Middle frontal gyrus (tissue), 1 donor: ENCODE measurements around the gene RBM26.
"Not testable (repeated sequence)": the region's sequence is repeated elsewhere in the genome, so short reads cannot be mapped to it uniquely, and the experiment has no call there.

ENCODE experiments used
- DNase-seq: peaks from one replicate; pipeline ENCODE4 v3.0.0-alpha.2; 2015; ENCODE audit warnings: low spot score; ENCODE audit errors: extremely low spot score

RBM26 gene

DNA sequence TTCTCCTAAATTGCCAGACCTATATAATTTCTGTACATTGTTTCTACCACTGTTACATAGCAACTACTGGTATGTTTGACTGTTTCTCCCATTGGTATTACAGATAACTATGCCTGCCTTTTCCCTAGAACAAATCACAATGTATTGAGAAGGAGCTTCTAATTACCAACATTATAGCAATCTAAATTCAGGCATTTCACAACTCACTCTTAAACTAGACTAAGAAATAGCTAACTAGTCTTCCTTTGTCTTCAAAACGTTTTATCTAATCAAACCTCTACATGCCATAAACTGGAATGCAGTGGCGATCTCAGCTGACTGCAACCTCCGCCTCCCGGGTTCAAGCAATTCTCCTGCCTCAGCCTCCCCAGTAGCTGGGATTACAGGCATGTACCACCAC lies 18.2 kb downstream of the RBM26 start:
- DNase-seq, result no peak

DNA sequence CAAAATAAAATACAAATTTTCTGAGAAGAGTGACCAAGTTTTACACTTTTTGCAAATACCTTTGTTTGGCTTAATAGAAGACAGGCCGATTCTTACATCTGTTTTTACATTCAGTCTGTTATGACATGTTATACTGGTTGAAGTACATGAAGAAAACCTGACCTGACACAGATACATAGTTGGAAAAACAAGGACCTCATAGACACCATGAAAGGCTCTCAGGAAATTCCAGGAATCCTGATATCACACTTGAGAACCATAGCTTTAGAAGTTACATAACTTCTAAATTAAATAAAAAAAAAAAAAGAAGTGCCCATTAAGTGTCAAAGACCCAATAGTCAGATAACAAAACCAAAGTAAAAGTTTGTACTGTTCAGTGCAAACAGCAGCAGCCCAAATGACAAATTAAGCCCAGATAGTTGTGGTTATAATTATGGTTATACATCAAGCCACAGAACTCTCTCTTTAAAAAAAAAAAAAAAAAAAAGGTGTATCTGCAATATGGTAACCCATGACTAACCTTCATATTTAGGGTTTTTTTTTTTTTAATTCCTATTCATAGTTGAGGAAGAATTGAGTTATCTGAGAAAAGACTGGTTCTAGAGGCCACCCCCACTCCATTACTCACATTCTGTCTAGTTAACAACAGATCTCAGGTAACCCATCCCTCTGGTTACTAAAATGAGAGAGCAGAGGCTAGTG lies 19.8 kb downstream of the RBM26 start:
- DNase-seq, result no peak

DNA sequence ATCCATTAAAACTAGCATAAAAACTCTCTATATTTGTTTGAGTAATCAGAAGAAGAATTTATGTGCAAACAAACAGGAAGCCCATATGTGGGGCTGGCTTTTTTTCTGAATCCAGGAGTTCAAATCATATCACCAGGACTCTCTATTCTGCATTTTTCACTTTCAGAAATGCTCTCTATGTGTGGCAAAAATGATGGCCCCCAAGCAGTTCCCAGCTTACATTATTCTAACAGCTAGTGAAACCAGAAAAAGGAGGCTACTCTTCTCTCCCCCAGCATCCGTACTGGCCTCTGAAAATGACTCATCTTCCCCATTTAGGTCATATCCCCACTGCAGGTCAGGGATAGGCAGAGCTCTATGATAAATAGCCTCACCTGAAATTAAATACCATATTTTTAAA lies 20.4 kb downstream of the RBM26 start:
- DNase-seq, result no peak

DNA sequence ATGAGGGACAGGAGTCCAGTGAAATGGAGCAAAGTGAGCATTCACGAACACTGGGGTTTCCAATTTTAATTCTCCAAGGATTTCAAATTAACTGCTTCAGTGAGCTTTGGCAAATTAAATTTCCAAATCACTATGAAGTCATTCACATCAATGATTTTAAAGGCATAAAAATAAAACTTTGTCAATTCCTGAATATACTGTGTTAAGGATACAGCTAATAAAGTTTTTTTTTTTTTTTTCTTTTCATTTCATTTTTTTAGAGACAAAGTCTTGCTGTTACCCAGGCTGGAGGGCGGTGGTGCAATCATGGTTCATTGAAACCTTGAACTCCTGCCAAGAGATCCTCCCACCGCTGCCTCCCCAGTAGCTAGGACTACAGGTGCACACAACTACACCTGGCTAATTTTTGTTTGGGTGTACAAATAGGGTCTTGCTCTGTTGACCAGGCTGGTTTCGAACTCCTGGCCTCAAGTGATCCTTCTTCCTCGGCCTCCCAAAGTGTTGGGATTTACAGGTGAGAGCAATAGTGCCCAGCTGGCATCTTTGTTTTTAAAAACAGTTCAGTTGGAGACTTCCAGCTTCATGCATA lies 21.9 kb downstream of the RBM26 start:
- DNase-seq, result no peak

DNA sequence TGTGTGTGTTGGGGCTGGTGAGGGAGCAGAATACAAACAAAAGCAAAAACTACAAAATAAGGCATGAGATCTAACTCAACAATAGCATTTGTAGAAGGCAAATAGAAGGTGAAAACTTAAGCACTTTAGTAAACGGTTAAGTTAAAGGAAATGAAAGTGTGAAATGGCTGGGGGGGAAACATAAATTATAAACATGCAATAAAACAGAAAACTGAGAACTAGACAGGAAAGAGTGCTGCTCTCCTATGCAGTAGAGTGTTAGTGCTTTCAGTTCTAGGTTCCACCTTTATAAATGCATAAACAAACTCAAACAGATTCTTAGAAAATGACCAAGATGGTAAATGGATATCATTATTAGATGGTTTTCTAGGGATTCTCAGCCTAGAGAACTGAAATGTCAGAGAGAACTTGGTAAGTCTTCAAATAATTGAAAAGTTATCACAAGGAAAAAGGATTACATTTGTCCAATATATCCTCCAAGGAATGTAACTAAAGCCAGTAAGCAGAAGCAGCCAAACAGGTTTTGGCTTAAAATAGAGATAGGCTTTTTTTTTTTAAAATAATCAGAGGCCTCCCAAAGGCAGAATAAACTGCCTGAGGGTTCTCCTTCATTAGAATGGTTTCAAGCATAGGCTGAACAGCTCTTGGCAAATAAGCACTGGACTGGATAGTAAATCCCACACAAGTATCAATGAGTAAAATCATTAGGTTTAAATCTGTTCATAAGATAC lies 23.3 kb downstream of the RBM26 start:
- DNase-seq, result no peak

DNA sequence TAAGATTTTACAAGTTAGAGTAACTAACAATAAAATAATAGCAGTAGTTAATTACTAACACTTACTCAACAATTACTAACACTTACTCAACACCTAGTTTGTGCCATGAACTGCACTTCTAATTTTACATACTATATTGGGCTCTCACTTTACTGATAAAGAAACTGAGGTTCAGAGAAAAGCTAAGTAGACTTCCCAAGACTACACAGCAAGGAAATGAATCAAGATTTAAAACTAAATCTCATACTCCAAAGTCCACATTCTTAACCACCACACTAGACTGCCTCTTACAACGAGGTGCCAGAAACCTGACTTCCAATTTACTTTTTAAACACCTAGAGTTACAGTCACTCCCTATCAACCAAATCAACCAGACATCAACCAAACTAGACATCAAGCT lies 25.1 kb downstream of the RBM26 start:
- no peak for DNase-seq

DNA sequence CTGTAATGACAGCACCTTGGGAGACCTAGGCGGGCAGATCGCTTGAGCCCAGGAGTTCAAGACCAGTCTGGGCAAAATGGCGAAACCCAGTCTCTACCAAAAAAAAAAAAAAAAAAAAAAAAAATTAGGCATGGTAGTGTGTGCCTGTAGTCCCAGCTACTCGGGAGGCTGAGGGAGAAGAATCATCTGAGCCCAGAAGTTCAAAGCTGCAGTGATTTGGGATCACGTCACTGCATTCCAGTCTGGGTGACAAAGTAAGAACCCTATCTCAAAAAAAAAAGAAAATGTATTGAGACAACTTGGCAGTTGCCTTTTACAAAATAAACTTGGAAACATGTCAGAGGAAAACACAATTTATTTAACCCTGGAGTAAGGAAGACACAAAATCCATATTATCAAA lies 26.8 kb downstream of the RBM26 start:
- DNase-seq, result no peak

DNA sequence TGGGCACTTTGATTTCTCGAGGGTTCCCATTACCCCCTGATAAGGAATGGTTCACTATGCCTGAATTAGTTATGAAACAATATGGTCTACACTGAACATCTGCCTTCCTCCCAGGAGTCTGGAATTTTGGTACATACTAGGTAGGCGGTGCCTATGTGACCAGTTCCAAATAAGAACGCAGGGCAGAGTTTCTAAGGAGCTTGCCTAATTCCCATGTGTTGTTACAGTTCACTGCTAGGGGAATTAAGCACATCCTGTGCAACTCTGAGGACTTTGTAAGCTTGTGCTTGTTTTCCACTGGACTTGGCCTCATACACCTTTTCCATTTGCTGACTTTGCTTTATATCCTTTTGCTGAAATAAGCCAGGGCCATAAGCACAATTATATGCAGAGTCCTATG lies 29.2 kb downstream of the RBM26 start:
- no peak for DNase-seq

DNA sequence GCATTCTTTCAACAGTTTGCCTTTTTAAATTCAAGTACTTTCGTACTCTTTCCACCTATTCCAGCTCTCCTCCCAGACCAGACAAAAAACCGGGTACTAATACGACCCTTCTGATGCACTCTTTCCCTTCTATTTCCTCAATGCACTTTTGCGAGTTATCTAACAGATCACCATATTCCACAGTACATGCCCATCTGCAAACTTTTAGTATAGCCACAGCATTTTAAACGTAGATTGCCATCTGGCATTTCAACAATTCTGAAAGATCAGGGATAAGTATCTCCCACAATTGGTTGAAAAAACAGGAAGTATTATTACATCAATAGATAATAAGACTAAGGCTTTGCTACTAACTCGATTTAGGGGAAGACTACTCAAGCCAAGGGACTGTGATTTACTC lies 31.5 kb downstream of the RBM26 start:
- DNase-seq, result no peak

DNA sequence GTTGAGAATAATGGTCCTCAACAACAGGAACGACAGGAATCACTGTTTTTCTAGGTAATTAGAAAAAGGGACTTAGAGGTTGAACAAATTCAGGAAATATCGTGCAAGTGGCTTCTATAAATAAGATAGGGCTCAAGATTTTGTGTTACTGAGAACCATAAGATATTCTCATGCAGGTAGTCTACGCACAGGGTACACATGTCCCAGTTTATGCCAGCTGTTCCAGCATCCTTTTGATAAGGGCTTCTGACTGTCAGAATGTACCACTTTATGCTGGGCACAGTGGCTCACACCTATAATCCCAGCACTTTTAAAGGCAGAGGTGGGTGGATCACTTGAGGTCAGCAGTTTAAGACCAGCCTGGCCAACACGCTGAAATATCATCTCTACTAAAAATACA lies 32.1 kb downstream of the RBM26 start:
- no peak for DNase-seq

DNA sequence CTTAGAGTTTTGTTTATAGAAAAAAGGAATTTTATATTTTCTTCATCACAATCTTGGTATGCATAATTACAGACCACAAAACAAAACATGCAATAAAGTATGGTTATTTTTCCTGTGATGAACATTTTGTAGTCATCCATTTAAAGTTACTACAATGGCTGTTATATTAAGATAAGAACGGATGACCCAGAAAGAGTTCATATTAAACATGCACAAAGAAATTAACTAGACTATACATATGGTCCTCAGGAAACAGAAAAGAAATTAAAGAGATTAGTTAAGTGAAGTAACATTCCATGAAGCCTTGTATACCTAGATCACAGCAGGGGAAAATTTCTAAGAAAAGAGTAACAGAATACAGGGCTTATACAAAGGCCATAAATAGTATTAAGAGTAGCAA lies 36.8 kb downstream of the RBM26 start:
- no peak for DNase-seq

DNA sequence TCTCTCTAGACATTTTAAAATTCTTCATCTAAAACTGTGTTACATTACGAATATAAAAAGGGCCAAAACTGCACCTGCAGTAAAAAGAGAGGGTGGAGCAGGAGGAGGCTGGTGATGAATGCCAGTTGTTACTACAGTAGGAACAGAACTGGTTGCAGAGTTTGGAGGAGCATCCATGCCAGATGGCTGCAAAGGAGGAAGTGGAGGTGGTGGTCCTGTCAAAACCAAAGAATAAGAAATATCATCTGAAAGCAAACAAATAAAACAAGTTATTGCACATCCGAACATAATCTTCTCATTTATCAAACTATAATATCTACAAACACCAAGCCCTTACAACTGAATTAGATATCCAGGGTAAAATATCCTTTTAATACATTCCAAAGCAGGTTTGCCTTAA lies 40.1 kb downstream of the RBM26 start:
- no peak for DNase-seq

DNA sequence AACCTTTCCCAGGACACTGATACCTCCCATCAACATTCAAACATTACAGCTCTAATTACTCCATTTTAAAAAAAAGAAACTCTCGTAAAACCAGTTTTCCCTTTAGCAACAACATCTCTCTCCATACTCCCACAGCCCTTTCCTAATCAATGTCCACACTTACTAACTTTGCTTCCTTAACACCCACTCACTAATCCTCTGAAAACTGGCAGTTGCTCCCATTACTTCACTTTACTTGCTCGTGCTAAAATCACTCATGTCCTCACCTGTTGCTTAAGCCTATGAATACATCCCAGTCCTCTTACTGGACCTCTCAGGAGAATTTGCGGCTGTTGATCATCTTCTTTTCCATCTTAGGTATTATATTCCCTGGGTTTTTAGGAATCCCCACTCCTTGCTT lies 44.8 kb downstream of the RBM26 start:
- DNase-seq, result no peak

DNA sequence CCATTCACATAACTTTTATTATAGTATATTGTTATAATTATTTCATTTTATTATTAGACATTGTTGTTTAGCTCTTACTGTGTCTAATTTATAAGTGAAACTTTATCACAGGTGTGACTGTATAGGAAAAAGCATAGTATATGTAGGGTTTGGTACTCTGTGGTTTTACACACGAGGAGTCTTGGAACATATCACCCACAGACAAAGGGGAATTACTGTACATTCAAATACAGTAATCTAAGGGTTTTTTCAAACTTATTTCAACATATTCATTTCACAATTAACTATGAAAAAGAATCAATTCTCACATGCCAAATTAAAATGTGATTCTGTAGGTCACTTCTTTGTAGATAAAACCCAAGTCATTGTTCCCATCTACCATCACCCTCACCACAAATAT lies 46.0 kb downstream of the RBM26 start:
- no peak for DNase-seq

DNA sequence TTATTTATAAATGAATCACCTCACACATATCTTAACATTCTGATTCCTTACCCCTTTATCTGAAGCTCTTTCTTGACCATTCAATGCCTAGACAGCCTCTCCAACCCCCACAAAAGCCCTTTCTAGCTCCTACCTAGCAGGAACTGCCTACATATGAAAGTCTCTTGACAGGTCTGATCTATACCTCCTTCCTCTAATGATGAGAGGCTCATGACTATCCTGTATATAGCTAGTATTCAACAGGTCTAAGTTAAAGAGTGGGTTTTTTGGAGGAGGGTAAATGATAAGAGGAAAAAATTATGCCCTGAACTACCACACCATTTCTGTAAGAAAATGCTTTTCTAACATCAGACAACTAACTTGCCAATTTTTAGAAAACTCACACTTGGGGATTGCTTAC lies 47.0 kb downstream of the RBM26 start:
- DNase-seq, result no peak

DNA sequence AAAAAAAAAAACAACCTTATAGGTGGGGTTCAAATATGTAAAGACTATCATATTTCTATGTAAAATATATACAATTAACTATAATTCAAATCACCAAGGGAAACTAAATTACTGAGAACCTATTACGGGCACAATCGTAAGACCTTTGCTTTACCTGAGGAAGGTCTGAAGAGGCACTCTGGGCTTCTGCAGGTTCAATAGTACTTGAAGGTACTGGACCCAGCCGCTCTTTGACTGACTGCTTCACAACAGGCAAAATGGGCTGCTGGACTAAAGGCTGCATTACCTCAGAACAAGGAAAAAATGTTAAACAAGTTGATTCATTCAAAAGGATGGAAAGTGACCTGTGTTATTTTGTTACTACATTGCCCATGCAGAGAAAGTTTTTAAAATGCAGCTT lies 51.8 kb downstream of the RBM26 start:
- no peak for DNase-seq

DNA sequence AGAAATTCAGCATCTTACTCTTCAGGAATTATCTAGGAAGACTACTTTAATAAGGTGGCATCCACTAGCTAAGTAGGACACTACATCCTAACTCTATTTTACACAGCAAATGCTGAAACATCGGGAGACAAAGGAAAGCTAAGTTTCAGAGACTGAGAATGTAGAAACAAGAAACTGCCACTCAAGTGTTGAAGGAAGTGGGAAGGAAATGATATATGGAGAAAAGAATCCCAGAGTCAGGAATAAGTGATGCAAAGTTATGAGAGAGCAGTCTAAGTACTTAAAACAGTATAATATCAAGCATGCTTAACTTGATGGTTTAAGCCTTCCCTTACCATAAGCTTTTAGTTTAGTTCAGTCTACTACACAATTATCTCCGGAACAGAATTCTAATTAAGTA lies 52.4 kb downstream of the RBM26 start:
- DNase-seq, result no peak

DNA sequence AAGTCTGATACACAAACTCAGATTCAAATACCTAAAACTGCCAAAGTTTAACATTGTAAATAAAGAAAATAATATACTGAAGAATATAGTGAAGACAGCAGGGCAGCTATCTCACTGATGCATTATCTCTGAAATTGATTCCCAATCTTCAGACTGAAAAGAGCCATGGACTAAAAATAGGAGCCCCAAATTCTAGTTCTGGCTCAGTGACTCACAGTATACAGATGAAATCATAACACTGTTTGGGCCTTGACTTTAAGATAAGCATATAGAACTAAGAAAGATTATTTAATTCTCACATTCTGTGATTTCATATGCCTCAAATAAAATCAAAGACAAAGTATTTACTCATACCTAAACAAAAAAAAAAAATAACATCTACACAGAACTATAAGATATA lies 53.9 kb downstream of the RBM26 start:
- no peak for DNase-seq

DNA sequence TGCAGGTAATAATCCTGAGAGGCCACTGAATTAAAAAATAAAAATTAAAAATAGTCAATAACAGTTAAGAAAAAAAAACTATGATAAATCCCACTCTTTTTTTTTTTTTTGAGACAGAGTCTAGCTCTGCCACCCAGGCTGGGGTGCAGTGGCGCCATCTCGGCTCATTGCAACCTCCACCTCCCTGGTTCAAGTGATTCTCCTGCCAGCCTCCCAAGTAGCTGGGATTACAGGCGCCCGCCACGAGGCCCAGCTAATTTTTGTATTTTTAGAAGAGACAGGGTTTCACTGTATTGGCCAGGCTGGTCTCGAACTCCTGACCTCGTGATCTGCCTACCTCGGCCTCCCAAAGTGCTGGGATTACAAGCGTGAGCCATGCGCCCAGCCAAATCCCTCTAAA lies 56.4 kb downstream of the RBM26 start:
- DNase-seq, result not testable (repeated sequence)

DNA sequence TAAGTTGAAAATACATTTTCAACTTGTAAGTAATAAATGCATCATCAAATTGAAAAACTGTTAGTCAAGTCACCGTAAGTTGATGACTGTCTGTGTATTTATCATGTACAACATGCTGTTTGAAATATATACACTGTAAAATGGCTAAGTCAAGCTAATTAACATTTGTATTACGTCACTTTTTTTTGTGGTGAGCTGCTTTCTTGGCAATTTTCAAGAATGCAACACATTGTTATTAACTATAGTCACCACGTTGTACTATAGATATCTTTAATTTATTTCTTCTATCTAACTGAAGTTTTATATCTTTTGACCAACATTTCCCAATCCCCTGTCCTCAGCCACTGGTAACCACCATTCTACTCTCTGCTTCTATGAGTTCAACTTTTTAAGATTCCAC lies 57.0 kb downstream of the RBM26 start:
- DNase-seq, result no peak

DNA sequence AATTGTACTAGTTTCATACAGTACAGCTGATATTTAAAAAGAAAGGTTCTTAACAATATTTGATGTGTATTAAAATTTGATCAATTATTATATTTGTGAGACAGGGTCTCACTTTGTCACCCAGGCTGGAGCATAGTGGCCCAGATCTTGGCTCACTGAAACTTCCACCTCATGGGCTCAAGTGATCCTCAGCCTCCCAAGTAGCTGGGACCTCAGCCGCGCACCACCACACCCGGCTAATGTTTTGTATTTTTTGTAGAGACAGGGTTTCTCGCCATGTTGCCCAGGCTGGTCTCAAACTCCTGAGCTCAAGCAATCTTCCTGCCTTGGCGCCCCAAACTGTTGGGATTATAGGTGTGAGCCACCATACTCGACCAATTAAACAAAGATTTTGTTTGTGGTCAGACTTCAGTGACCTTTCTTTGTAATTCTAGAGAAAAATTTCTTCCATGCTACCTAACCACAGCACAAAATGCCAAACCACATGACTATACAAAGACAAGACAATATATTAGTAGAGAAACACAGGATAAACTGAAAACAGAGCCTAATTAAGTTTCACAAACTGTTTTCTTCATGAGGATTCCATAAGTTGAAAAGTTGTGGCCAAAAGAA lies 59.6 kb downstream of the RBM26 start:
- no peak for DNase-seq

DNA sequence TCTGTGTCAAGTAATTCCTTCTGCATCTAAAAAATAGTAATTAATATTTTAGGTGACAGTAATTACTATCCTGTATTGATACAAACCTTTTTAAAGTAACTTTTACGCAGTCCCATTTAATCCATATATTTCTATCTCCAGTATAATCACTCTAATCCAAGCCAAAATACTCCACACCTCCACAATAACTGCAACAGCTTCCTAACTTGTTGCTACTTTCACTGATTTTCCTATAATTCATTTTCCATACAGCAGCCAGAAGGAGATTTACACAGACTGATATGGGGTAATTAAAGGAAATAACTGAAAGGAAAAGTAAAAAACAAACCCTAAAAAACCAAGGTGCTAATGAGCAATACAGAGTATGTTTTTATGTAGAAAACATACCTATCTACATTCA lies 64.9 kb downstream of the RBM26 start:
- DNase-seq, result no peak

DNA sequence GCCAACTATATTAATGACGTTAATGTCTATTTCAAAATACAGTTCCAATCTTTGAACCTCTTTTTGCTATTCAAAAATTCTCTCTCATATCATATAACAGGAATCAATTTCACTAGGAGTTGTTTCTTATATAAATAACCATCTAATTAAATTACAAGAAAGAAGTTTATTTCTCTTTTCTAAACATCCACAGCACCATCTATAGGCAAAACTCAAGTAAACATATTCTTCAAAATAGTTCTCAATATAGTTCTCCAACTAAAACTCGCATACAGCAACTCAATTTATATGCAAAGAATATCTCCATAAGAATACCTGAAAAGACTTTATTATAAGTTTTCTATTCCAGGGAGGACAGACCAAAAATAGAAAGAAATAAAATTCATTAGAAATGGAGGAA lies 65.6 kb downstream of the RBM26 start:
- no peak for DNase-seq
